GM12892 (cell line): ENCODE data around the gene DUOXA2.

Experiments
- DNase-seq: peaks from one replicate; pipeline ENCODE4 v3.0.0; 2011; ENCODE audit not compliant: insufficient read length
- FAIRE-seq: peaks from 2 replicates; lab custom pipeline; 2011; peaks lifted over from hg19 to GRCh38; lab: Jason Lieb, UNC
- POLR2A ChIP-seq: IDR thresholded peaks from 2 replicates; pipeline ENCODE4 v1.6.1; 2011; ENCODE audit warnings: low read depth, low read length, control low read depth
- POLR2AphosphoS5 ChIP-seq: IDR thresholded peaks from 2 replicates; pipeline ENCODE4 v1.6.1; 2011; ENCODE audit warnings: low read depth, low read length, control low read depth
- TAF1 ChIP-seq: IDR thresholded peaks from 2 replicates; pipeline ENCODE4 v1.6.1; 2011; ENCODE audit warnings: low read depth, mild to moderate bottlenecking, control low read depth, low read length, borderline replicate concordance

Gene DUOXA2

DNA sequence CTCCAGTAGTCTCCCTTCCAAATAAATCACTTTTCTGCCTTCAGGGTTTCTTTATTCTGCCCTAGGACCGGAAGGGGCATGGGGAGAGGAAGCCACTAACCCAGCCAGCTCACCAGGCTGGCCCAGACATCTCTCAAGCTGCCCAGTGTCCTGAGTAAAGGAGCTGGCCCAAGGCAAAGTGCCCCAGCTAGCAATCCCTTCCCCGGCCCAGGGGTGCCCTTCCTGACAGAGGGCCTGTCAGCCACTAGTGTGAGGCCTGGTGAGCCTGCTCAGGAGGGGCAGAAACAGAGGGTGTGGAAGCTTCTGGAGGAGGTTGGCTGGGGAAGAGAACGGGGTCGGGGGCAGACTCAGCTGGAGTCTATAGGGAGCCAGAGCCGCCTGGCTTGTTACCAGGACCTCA is 51.4 kb downstream of the DUOXA2 start:
- FAIRE-seq (no peak), DNase-seq (no peak)
- TF ChIP-seq POLR2AphosphoS5 (no peak), TAF1 (no peak)

DNA sequence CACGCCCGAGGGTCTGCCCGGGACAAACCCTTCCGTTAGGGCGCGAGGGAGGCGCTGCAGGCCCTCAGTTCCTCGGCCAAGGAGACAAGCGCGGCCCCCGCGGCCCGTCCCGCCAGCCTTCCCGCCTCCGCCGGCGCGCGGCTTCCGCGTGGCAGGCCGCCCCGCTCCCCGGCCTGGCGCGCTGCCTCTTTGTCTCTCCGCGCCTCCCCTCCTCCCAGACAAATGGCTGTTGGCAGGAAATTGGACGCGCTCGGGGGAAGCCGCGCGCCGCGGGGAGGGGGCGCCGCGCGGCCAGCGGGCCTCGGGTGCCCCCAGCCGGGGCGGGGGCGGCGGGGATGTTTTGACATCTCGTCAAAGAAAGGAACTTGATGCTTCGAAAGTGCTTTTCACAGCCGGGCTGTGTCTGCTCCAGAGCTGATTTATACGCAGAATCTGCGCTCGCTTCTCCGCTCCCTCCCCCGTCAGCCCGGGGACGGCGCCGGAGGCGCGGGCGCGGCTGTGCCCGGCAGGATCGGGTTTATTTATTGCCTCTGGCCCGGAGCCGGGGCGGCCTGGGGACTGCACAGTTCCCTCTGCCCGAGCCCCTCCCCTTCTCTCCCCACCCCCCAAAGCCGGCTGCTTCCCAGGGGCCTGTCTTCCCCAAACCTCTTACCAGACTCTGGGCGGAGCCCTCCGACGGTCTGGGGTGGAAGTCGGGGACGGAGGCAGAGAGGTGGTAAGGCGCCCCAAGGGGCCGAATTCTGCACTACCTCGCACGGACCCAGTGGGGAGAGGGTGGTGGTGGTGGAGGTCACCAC is 52.9 kb downstream of the DUOXA2 start:
- DNase-seq (peak; percentile 90), FAIRE-seq (peak; percentile 96)
- TF ChIP-seq POLR2A = peak; percentile 71
- TF ChIP-seq POLR2AphosphoS5 = no peak; the same call in 1 of the 2 replicates
- peak; percentile 31; the same call in 1 of the 2 replicates for TF ChIP-seq TAF1

DNA sequence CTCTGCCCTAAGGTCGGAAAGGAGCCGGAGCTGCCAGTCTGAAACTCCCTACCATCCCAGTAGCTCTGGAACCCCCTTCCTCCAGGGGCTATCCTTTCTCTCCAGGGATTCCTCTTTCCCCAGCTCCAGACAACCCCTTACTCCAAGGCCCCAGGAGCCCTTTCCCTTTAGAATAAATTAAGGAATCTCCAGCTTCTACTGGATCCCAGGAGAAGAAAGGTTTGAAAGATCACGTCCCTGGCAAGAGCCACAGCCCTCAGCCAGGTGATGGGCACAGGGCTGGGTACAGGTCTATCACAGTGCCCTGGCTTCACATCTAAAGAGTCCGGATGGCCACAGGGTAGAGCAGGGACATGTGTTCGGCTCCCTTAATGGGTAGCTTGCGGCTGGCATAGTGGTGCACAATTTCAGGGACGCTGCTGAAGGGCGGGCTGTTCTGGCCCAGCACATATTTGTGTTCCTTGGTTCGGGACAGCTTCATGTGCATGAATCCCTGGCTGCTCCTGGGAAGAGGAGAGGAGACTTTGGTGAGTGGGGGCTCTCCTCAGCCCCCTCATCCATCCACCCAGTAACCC is 53.6 kb downstream of the DUOXA2 start:
- TF ChIP-seq TAF1 (no peak), POLR2A (no peak), POLR2AphosphoS5 (no peak)
- FAIRE-seq (no peak), DNase-seq (no peak)
